NOMO-1 treated with DMSO at 0.1 percent for 48 hours (cell line): ENCODE data around the gene GIPC2.
"Not testable (repeated sequence)": the region's sequence is repeated elsewhere in the genome, so short reads cannot be mapped to it uniquely, and the experiment has no call there.

Experiments
- DNase-seq: peaks from one replicate; lab custom pipeline; 2025; ENCODE audit not compliant: unreplicated experiment; lab: John Stamatoyannopoulos, UW

Gene GIPC2

DNA sequence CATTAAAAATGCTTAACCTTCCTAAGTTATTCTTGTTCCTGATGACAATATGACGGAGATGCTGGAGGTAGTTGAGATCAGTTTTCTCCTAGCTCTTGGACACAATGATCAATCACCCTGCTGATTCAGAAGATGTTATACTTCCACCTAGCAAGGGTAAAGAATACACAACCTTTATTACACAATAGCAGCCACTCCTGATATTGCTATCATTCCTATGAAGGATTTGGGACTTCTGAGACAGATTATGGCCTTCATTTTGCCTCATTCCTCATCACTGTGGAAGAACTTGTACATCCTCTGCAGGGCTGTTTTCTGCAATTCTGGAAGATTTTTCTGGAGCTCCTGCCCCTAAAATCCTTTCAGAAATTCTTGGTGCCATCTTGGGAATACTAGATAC, 47.8 kb downstream of the GIPC2 start:
- no peak for DNase-seq

DNA sequence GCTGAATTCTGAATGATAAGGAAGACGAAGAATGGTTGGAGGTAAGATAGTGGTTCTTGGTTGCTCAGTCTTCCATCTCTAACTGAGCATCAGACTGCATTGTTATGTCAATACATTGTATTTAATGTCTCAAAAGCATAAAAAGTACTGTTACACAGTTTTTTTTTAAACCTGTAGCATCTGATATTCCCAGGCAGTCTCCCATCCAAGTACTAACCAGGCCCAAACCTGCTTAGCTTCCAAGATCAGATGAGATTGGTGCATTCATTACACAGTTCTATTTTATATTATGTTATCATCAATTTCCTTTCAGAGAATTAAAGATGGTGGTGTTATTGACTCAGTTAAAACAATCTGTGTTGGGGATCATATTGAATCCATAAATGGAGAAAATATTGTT, 48.9 kb downstream of the GIPC2 start:
- DNase-seq: no peak

DNA sequence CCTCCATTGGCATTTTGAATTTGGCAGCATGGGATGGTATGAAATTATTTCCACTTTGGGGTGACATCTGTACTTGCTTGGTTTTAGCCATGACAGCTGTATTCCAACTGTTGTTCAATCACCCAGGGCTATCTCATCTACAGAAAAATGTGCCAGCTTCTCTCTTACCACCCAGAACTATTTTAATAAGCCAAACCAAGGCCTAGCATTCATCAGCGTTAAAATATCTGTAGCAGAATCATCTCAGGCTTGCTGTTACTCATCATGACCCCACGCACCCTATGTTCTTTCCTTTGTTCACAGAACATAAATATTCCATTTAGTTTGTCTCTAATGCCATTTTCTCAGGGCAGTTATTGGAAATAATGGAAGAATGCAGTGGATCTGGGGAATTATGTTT, 49.8 kb downstream of the GIPC2 start:
- no peak for DNase-seq

DNA sequence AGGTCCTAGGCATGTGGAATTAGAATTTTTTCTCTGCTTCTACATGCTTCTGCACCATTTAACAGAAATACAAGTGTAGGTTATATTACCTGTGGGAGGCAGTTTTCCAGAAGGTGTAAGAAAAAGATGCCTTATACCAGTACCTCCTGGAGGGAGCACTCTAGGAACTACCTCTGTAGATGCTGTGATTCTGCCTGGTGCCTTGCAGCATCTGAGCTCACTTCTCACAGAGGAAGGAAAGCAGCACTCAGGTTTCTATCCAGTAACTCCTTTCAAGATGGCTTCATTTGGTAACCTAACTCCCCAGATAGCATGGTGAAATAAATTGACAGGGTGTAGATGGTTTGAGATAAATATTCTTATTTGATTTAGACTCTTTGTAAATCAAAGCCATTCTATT, 50.3 kb downstream of the GIPC2 start:
- DNase-seq: no peak

DNA sequence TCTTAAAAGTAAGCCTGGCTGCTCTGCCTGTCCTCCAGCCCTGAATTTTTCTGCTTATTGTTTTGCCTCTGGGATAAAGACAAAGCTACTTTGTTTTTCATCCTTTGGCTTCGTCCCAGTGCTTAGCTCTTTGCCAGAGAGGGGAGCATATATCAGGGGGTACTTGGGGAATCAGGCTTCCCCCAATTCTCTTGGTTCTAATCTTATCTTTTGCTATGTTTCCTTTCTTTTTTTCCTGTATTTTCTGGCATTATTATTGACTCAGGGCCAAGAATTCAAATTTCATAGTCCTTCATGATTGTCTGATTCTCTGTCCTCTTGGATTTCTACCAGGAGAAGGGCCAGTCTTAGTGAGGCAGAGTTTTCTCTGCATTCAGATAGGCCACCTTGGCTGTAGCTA, 51.2 kb downstream of the GIPC2 start:
- DNase-seq: no peak

DNA sequence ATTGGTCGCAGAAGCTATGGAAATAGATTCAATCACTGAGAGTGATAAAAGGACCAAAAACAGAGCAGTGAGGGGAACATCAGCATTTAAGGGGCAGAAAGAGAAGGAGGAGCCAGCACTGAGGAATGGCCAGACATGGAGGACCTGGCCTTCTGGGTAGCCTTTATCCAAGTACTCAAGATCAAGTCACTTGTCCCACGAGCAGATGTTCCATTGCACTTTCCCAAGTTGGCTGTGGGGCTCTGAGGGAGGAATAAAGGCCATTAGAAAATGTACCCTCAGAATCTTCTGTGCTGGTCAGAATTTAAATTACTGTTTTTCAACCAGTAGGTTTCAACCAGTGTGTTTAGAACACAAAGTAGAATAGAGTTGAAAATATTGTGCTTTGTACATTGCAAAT, 55.3 kb downstream of the GIPC2 start:
- DNase-seq: no peak

DNA sequence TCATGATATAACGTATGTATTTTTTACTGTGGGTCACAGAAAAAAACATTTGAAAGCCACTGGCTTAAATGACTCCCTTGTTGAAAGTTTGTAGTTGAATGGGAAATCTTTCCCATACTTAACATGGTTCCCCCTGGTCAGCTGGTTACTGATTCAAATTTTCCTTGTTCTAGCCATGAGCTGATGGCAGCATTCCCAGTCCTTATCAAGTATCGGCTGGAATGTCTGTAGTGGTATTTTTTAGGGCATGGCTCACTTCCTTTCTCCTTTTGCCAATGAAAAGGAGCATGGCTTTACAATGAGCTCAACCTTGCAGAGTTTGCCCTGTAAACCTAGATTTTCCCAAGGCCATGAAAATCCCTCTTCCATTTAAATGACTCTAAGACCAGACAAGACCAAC, 55.7 kb downstream of the GIPC2 start:
- no peak for DNase-seq

DNA sequence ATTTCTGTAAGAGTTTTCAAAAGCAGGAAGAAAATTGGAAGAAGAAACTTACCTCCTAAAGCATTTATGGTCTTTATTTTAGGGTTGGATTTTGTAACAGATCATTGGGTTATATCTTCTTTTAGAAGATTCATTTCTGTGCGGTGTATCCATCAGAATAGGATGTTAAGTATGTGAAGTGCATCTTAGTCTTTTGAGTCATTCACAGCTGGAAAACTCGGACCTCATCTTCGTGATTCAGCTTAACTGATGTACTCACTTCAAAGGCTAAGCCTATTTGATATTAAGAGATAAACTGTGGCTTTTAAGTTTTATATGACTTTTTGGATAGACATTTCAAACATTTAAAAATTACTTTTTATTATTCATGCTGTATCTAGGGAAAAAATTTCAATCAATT, 56.3 kb downstream of the GIPC2 start:
- DNase-seq: no peak

DNA sequence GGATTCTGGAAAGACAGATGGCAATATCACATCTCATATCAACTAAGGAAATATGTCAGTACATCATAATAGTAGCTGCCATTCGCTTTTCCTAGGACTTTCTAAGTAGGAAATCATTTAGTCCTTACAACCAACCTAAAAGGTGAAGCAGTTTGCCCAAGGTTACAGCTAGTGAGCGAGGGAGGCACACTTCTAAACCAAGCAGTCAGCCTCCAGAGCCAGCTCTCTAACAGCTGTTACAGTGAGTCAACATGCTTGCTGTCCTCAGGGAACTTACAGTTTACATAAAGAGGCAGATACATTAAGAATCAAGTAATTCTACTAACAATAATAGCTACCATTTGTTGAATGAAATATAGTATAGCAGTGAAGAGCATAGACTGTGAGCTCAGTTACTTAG, 57.1 kb downstream of the GIPC2 start:
- DNase-seq: no peak

DNA sequence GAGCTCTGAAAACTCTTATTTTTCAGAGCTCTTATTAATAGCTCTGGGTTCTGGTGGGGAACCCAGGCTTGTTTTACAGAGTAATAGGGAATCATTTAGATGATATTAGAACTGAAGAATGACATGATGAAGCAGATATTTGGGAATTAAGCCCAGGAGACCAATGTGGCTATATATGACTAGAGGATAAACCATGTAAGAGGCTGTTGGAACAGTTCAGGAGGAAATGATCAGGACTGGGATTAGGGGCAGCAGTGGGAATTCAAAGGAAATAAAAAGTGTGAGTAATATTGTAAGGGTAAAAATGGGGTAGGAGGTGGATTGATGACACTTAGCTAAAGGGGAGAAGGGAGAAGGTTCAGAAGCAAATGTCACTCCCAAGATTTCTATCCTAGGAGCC, 58.6 kb downstream of the GIPC2 start:
- DNase-seq: no peak

DNA sequence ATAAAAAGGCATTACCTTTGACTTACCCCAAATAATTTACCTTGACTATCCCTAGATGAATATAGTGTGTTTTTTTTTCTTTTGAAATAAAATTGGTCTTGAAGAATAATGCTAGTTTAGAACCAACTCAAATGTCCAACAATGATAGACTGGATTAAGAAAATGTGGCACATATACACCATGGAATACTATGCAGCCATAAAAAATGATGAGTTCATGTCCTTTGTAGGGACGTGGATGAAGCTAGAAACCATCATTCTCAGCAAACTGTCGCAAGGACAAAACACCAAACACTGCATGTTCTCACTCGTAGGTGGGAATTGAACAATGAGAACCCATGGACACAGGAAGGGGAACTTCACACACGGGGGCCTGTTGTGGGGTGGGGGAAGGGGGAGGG, 63.9 kb downstream of the GIPC2 start:
- DNase-seq: not testable (repeated sequence)

DNA sequence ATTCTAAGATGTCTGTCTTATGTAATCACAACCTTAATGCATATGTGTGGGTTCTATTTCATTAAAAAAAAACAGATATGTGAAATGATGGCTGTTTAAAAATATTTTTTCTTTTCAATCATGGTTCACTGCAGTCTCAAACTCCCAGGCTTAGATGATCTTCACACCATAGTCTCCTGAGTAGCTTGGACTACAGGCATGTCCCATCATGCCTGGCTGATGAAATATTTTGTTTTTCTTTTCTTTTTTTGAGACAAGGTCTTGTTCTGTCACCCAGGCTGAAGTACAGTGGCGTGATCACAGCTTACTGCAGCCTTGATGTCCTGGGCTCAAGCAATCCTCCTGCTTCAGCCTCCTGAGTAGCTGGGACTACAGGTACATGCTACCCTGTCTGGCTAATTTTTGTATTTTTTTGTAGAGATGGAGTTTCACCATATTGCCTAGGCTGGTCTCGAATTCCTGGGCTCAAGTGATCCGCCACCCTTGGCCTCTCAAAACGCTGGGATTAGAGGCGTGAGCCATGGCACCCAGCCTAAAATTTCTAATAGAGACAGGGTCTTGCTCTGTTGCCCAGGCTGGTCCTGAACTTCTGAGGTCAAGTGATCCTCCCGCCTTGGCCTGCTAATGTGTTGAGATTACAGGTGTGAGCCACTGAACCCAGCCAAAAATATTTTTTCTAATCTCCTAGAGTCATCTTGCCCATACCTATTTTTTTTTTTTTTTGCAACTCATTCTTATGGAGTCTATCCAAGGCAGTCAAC, 67.6 kb downstream of the GIPC2 start:
- DNase-seq: no peak

DNA sequence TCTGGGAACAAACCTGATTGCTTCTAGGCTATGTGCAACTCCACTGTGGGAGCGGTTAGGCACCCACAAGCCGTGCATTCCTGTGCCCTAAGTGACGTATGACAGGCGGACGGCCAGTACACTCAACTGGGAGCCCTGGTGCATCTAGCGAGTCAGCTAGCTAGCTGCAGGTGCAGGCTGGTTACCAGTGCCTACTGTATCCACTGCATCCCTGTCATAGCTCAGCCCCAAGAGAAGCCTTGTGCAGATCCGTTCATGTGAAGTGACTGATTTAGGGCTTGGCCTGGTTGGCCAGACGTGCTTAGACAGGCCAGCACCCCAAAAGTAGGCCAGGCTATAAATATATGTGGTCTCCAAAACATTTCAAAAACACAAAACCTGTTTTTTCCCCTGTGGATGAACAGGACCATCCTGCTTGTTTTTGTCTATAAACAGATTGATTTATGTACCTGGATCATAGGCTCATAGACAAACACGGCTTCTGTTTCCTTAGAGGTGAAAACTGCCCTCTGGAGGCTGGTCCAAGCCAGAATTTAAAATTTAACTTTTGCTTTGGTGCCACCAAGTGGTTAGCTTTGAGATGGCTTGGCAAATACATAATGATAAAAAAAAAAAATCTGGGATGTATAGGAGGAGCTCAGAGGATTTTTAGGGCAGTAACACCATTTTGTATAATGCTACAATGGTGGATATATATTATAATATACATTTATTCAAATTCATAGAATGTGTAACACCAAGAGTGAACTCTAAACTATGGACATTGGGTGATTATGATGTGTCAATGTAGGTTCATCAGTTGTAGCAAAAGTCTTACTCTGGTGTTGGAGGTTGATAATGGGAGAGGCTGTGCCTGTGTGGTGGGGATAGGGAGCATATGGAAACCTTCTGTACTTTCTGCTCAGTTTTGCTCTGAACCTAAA, 68.5 kb downstream of the GIPC2 start:
- DNase-seq: peak; percentile 48

DNA sequence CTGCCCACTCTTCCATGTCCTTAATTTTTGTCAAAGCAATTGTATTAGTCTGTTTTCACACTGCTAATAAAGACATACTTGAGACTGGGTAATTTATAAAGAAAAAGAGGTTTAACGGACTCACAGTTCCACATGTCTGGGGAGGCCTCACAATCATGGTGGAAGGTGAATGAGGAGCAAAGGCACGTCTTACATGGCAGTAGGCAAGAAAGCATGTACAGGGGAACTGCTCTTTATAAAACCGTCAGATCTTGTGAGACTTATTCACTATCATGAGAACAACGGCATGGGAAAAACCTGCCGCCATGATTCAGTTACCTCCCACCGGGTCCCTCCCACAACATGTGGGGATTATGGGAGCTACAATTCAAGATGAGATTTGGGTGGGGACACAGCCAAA, 74.7 kb downstream of the GIPC2 start:
- DNase-seq: not testable (repeated sequence)

DNA sequence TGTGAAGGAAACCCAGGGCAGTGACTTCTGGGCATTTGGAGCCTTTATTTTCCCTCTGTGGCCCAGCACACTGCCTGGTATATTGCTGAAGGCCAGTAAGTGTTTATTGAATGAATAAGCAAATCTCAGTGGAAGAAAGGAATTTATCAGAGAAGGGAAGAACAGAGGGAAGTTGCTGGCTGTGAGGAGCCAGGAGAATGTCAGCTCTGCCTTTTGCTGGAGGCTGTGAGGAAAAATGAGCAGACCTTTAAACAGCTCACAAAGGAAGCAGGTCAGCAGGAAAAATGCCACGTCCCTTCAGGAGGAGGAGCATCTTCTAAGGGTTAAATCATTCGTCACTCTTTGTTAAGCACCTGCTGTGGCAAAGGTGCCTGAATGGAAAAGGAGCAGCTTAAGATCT, 75.9 kb downstream of the GIPC2 start:
- no peak for DNase-seq

DNA sequence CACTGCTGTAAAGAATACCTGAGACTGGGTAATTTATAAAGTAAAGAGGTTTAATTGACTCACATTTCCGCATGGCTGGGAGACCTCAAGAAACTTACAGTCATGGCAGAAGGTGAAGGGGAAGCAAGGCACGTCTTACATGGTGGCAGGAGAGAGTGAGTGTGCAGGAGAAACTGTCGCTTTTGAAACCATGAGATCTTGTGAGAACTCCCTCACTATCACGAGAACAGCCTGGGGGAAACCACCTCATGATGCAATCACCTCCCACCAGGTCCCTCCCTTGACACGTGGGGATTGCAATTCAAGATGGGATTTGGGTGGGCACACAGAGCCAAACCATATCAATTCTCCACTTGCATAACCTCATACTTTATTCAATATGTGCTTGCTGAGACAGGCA, 76.6 kb downstream of the GIPC2 start:
- no peak for DNase-seq

DNA sequence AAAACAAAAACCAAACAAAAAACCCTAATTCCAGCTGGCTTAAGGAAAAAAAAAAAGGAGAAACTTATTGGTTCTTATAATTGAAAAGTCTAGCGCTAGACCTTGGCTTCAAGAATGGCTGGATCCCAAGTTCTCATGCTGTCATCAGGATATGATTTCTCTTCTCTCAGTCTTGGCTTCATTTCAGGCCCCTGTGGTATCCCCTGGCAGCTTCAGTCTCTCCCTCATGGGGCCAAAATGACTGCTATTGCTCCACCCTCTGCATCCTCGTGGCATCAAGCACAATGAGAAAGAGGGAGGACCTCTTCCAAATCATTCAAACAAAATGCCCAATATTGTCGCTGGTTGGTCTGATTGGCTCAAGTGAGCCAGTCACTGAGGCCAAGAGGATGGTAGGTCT, 80.7 kb downstream of the GIPC2 start:
- DNase-seq: no peak

DNA sequence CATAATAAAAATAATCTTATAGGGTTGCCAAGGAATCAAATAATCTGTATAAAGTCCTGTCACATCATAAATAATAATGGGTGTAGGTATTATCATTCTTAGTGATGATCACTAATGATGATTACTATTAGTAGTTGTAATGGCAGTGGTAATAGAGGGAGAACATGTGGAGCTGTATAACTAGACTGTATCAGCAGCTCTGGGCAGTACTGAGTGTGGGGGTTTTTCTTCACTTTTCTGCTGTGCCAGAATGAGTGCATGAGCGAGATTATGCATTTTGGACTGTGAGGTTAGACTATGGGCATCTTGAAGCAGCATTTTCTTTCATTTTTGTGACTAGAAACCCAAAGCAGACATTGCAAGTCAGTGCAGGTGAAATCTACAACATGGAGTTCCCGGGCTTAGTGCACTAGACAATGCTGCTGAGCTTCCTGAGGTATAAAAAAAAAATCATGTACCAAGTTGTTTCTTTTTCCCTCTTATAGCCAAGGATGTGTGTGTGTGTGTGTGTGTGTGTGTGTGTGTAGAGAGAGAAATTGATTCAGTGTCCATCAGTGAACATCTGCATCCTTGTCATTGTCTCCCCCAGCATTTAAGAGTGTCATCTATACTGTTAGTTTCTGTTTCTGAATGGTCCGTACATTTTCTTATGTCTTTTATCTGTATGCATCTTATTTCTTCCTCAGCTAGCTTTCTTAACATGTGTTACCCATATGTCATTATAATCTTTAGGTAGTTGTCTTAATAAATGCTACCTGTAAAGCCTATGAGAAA, 86.6 kb downstream of the GIPC2 start:
- DNase-seq: no peak

DNA sequence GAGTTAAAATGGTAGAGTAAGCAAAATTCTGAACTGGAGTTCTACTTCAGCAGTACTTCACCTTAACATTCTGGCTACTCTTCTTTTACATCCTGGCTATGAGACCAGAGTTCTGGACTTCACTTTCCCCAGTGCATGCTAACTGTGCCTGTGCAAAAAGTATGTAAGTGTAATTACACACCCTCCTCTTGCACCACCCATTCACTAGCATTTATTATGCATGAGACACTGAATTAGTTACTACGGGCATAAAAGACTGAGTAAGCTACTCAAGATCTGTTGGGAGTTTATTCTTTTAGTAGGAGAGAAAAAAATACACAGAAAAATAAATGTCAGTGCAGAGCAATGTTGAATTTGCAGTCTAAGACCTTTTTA, 87.2 kb downstream of the GIPC2 start:
- no peak for DNase-seq

DNA sequence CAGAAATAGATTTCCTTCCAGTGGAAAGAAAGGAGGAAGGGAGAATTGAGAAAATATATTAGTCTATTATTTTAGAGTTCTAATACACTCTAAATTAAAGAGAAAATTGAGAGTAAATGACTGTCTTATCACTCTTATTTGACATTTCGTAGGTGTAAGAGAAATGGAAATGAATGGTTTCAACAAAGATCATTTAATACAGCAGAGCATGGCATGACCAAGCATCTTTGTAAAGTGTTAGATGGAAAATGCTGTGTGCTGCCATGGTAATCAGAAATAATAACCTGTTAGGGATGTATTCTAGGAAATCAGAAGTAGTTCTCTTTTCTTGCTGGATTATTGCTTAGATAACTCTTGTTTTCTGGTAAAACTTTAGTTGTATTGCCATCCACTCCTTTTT, 90.9 kb downstream of the GIPC2 start:
- no peak for DNase-seq

DNA sequence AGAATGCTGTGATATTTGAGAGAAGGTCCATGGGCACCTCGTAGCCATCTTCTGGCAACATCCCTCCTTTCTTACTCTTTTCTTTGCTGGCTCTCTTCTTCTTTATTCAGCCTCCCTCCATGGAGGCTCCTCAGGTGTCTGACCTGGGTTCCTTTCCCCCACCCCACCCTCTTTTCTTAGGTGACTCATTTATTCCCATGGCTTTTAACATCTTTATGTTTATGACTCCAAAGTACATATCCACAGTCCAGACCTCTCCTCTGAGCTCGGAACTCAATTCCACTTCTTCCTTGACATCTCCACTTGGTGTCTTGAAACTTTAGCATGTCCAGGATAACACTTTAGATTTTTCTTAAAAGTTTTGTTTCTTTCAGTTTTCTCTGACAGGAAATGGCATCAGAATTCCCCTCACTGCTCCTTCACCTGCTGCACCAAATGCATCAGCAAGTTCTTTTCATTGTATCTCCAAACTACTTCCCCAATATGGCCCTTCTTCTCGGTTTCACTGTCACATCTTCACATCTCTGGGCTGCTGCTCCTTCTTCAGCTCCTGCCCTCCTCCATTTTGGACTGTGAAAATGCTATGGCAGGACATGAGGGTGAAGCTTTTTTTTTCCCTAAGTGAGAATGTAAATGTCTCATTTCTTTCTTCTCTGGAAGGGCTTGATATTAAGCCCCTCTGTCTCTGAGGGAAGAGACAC, 95.9 kb downstream of the GIPC2 start:
- DNase-seq: no peak
